PC-9 (cell line): ENCODE data around the gene GSTO2.

ENCODE experiments used
- CTCF ChIP-seq: fragments of 200-600 bp; sonication (generic); conservative IDR thresholded peaks from 2 replicates; pipeline ENCODE4 v1.6.1; 2017; ENCODE audit warnings: mixed run types, antibody characterized with exemption, mild to moderate bottlenecking, moderate library complexity
- EZH2 ChIP-seq: fragments of 200-600 bp; sonication (generic); IDR thresholded peaks from 2 replicates; pipeline ENCODE4 v1.8.0; 2017; ENCODE audit warnings: antibody characterized with exemption, low read depth

- TF ChIP-seq CTCF (no peak), EZH2 (no peak)
These were observed 34.0 kb upstream of the GSTO2 start for GRCh38 chr10:104234934-104235333.
